CD14-positive monocyte (primary cell): ENCODE data around the gene POLR2F. TPM values are rescaled to one million over a fixed set of nuclear protein-coding genes. Genes with fewer than 3 reads are reported as not detected.

Experiments used
- DNase-seq, 3 donors: peaks; one replicate each; pipeline ENCODE4 v3.0.0-alpha.2; 2011 to 2022
- H2AFZ ChIP-seq: 2 replicates; pipeline ENCODE4 v1.6.0; 2012; ENCODE audit warnings: mild to moderate bottlenecking, low read depth, low read length, inconsistent platforms; ENCODE audit not compliant: insufficient read depth, poor library complexity, severe bottlenecking
- H3K27ac ChIP-seq, 2 donors: 1 replicate in 1 of 2; 2 replicates in 1 of 2; pipeline ENCODE4 v1.5.1; 2012 to 2013; ENCODE audit warnings: low read length in 2 of 2, control low read depth in 1 of 2, inconsistent platforms in 1 of 2, low read depth in 1 of 2, mild to moderate bottlenecking in 1 of 2
- H3K27me3 ChIP-seq, 2 donors: one replicate each; pipeline versions ENCODE4 v1.6.0 to v1.6.1; 2011 to 2013; ENCODE audit warnings: low read length in 2 of 2; ENCODE audit not compliant: control insufficient read depth in 2 of 2, insufficient read depth in 2 of 2
- H3K36me3 ChIP-seq, 2 donors: replicated peaks in 1 of 2; 1 replicate in 1 of 2; 2 replicates in 1 of 2; pipeline versions ENCODE4 v1.5.1 to v1.6.1; 2012 to 2013; ENCODE audit warnings: low read length in 2 of 2, control low read depth in 1 of 2, inconsistent platforms in 1 of 2, mild to moderate bottlenecking in 1 of 2; ENCODE audit not compliant: insufficient read depth in 2 of 2, control insufficient read depth in 1 of 2
- H3K4me1 ChIP-seq, 2 donors: 1 replicate in 1 of 2; 2 replicates in 1 of 2; pipeline versions ENCODE4 v1.5.1 to v1.6.1; 2012 to 2013; ENCODE audit warnings: low read length in 2 of 2, control low read depth in 1 of 2, inconsistent platforms in 1 of 2, mild to moderate bottlenecking in 1 of 2, moderate library complexity in 1 of 2; ENCODE audit not compliant: insufficient read depth in 2 of 2, control insufficient read depth in 1 of 2
- H3K4me2 ChIP-seq: replicated peaks from 2 replicates; pipeline ENCODE3; 2012; ENCODE audit warnings: low read length, moderate library complexity, mild to moderate bottlenecking; ENCODE audit not compliant: poor library complexity, severe bottlenecking; ENCODE audit errors: extremely low read depth
- H3K4me3 ChIP-seq, 3 experiments: fragments of 200-600 bp in 1 of 3; sonication (generic) in 1 of 3; replicated peaks in 1 of 3; 1 replicate in 2 of 3; 2 replicates in 1 of 3; pipeline ENCODE4 v1.5.1; 2011 to 2013; ENCODE audit warnings: low read length in 3 of 3, mild to moderate bottlenecking in 3 of 3, control low read depth in 2 of 3, low read depth in 2 of 3, inconsistent platforms in 1 of 3, moderate library complexity in 1 of 3
- H3K79me2 ChIP-seq: 2 replicates; pipeline ENCODE4 v1.6.0; 2012; ENCODE audit warnings: mild to moderate bottlenecking, control low read depth, inconsistent platforms, low read length, moderate library complexity; ENCODE audit not compliant: insufficient read depth
- H3K9ac ChIP-seq: 2 replicates; pipeline ENCODE4 v1.6.0; 2017; ENCODE audit warnings: low read length, mild to moderate bottlenecking; ENCODE audit not compliant: insufficient read depth, poor library complexity, severe bottlenecking
- H3K9me3 ChIP-seq, 2 donors: replicated peaks in 1 of 2; 1 replicate in 1 of 2; 2 replicates in 1 of 2; pipeline versions ENCODE4 v1.5.1 to v1.6.1; 2012 to 2013; ENCODE audit warnings: low read length in 2 of 2, control low read depth in 1 of 2; ENCODE audit not compliant: control insufficient read depth in 1 of 2, insufficient read depth in 1 of 2
- H4K20me1 ChIP-seq: 2 replicates; pipeline ENCODE4 v1.6.0; 2012; ENCODE audit warnings: mild to moderate bottlenecking, low read length, control low read depth, moderate library complexity; ENCODE audit not compliant: insufficient read depth
- H3K27ac Mint-ChIP-seq, 7 donors: one replicate each; pipeline ENCODE4 v1.8.0; 2020; ENCODE audit warnings: mild to moderate bottlenecking in 7 of 7, mixed read lengths in 7 of 7, moderate library complexity in 6 of 7, inconsistent platforms in 2 of 7
- H3K27me3 Mint-ChIP-seq, 3 donors: one replicate each; pipeline ENCODE4 v1.8.0; 2021 to 2022; ENCODE audit warnings: low read depth in 3 of 3, mild to moderate bottlenecking in 3 of 3, mixed read lengths in 3 of 3, moderate library complexity in 3 of 3, inconsistent platforms in 1 of 3
- H3K36me3 Mint-ChIP-seq, 2 donors: one replicate each; pipeline ENCODE4 v1.8.0; 2020; ENCODE audit warnings: mixed read lengths in 2 of 2, inconsistent platforms in 1 of 2, mild to moderate bottlenecking in 1 of 2
- H3K4me1 Mint-ChIP-seq: one replicate; pipeline ENCODE4 v1.8.0; 2020; ENCODE audit warnings: mild to moderate bottlenecking, mixed read lengths
- H3K4me3 Mint-ChIP-seq, 2 donors: one replicate each; pipeline ENCODE4 v1.8.0; 2020; ENCODE audit warnings: mild to moderate bottlenecking in 2 of 2, mixed read lengths in 2 of 2, moderate library complexity in 1 of 2
- H3K9me3 Mint-ChIP-seq, 7 donors: one replicate each; pipeline ENCODE4 v1.8.0; 2020 to 2022; ENCODE audit warnings: mixed read lengths in 7 of 7, mild to moderate bottlenecking in 6 of 7, moderate library complexity in 6 of 7, inconsistent platforms in 2 of 7
- CTCF ChIP-seq: fragments of 200-600 bp; IDR thresholded peaks from one replicate; pipeline ENCODE4 v1.8.0; 2022; ENCODE audit warnings: antibody characterized with exemption, mild to moderate bottlenecking
- WGBS: methylation state at CpG from one replicate; pipeline ENCODE4 v1.1.5; 2013; ENCODE audit warnings: missing lambda C conversion rate; ENCODE audit not compliant: insufficient coverage; 5-methylcytosine and 5-hydroxymethylcytosine counted together
- intact Hi-C, 2 donors: fragments of 100-400 bp; cut with micrococcal nuclease; formaldehyde crosslinking; loops; one replicate each; pipeline versions ENCODE4 v1.15.0 to v1.15.1; 2023
- polyA plus RNA-seq, 3 donors: library from polyadenylated mRNA; depleted of rRNA in 1 of 3; unstranded in 2 of 3; stranded (reverse) in 1 of 3; fragments of 300-500 nt in 2 of 3; fragments of >200 nt in 1 of 3; fragmentation: Illumina TruSeq in 2 of 3; gene quantifications; 1 replicate in 2 of 3; 2 replicates in 1 of 3; pipeline ENCODE4 v1.2.3, GENCODE V29; 2012 to 2021

Gene POLR2F
- polyA plus RNA-seq, 3 donors: 45.4 to 182 (median 143) TPM

- peaks cover 13% of the 10 kb centered on the region for H3K4me1 Mint-ChIP-seq
- H3K36me3 ChIP-seq: no peaks in the 10 kb centered on the region
- H3K27ac Mint-ChIP-seq: no peak overlapping the region
- no peaks in the 10 kb centered on the region for H3K27me3 ChIP-seq
- H3K9ac ChIP-seq: no peak overlapping the region
- intact Hi-C loops: no loop called here
- no peaks in the 10 kb centered on the region for H3K36me3 Mint-ChIP-seq
- H3K9me3 Mint-ChIP-seq: no peaks in the 10 kb centered on the region
- H4K20me1 ChIP-seq: no peaks in the 10 kb centered on the region
- H3K4me3 ChIP-seq: no peak overlapping the region
- no peaks in the 10 kb centered on the region for H3K79me2 ChIP-seq
- no peak overlapping the region for H3K4me2 ChIP-seq
- no peaks in the 10 kb centered on the region for H3K9me3 ChIP-seq
- no peak overlapping the region for H3K4me3 Mint-ChIP-seq
- H3K27ac ChIP-seq: no peak overlapping the region
- no peak overlapping the region for H2AFZ ChIP-seq
- no peaks in the 10 kb centered on the region for H3K4me1 ChIP-seq
- no peak for TF ChIP-seq CTCF
- no peak for DNase-seq
- WGBS: no CpG with 5 or more reads among the region's 4 CpGs
- H3K27me3 Mint-ChIP-seq: peaks cover 0 to 5% (median 4%) of the 10 kb centered on the region in 3 donors
Measured at GRCh38 chr22:37996079-37996478, 42.6 kb downstream of the POLR2F start.

- no peaks in the 10 kb centered on the region for H3K9me3 Mint-ChIP-seq
- no peak overlapping the region for H3K4me3 Mint-ChIP-seq
- TF ChIP-seq CTCF: no peak
- peak overlapping the region in 1 of 7 donors; percentile 50 for H3K27ac Mint-ChIP-seq
- H3K27me3 Mint-ChIP-seq: peaks cover 0 to 5% (median 4%) of the 10 kb centered on the region in 3 donors
- no peak for DNase-seq
- H3K4me1 Mint-ChIP-seq: peaks cover 13% of the 10 kb centered on the region
- no peak overlapping the region for H3K27ac ChIP-seq
- no peak overlapping the region for H3K4me2 ChIP-seq
- no peak overlapping the region for H2AFZ ChIP-seq
- H3K79me2 ChIP-seq: no peaks in the 10 kb centered on the region
- no peak overlapping the region for H3K9ac ChIP-seq
- no peaks in the 10 kb centered on the region for H3K9me3 ChIP-seq
- H3K4me3 ChIP-seq: no peak overlapping the region
- no peaks in the 10 kb centered on the region for H3K27me3 ChIP-seq
- no peaks in the 10 kb centered on the region for H3K4me1 ChIP-seq
- WGBS: no CpG with 5 or more reads among the region's 8 CpGs
- no peaks in the 10 kb centered on the region for H4K20me1 ChIP-seq
- H3K36me3 Mint-ChIP-seq: no peaks in the 10 kb centered on the region
- H3K36me3 ChIP-seq: no peaks in the 10 kb centered on the region
- intact Hi-C loops: no loop called here
Measured at GRCh38 chr22:37996515-37997246, 43.2 kb downstream of the POLR2F start.
